WTC11 (cell line): Measurements from ENCODE around the gene PTPN9. TPM values are rescaled to one million over a fixed set of nuclear protein-coding genes. Genes with fewer than 3 reads are reported as not detected.

Source experiments
- ATAC-seq: fragments of 200-7000 bp; cut with Tn5 transposase; 2 replicates; pipeline ENCODE4 v1.10.0; 2021; ENCODE audit warnings: mild to moderate bottlenecking, moderate library complexity
- CTCF ChIA-PET: fragments of 300-600 bp; sonication (Branson Sonifier 250); formaldehyde crosslinking; loops from one replicate; lab custom pipeline; 2021; ENCODE audit warnings: antibody characterized with exemption; lab: Charles Lee
- POLR2A ChIA-PET: fragments of 350-600 bp; sonication (Branson Sonifier 250); formaldehyde crosslinking; loops from one replicate; lab custom pipeline; 2021; ENCODE audit warnings: antibody characterized with exemption; lab: Charles Lee
- DNase-seq: peaks from one replicate; pipeline ENCODE4 v3.0.0; 2021; ENCODE audit warnings: low spot score
- H3K27ac Mint-ChIP-seq: 2 replicates; pipeline ENCODE4 v1.8.0; 2021; ENCODE audit warnings: mixed read lengths
- H3K27me3 Mint-ChIP-seq: 2 replicates; pipeline ENCODE4 v1.8.0; 2021; ENCODE audit warnings: low read depth, mild to moderate bottlenecking, moderate library complexity, mixed read lengths
- H3K36me3 Mint-ChIP-seq: 2 replicates; pipeline ENCODE4 v1.8.0; 2021; ENCODE audit warnings: mixed read lengths
- H3K4me1 Mint-ChIP-seq: 2 replicates; pipeline ENCODE4 v1.8.0; 2022; ENCODE audit warnings: mixed read lengths
- H3K4me3 Mint-ChIP-seq: 2 replicates; pipeline ENCODE4 v1.8.0; 2021; ENCODE audit warnings: mild to moderate bottlenecking, moderate library complexity, mixed read lengths
- H3K9me3 Mint-ChIP-seq: 2 replicates; pipeline ENCODE4 v1.8.0; 2021; ENCODE audit warnings: mixed read lengths
- ATF1 ChIP-seq: sonication (generic); formaldehyde crosslinking; IDR thresholded peaks from 2 replicates; pipeline ENCODE4 v1.8.1; 2023; ENCODE audit warnings: mild to moderate bottlenecking, moderate library complexity, missing genetic modification reagents
- GRHL2 ChIP-seq: fragments of 250-450 bp; sonication (Bioruptor Pico); IDR thresholded peaks from 2 replicates; pipeline ENCODE4 v1.8.0; 2022; ENCODE audit warnings: mild to moderate bottlenecking, moderate library complexity; ENCODE audit not compliant: insufficient replicate concordance, severe bottlenecking
- IRF2 ChIP-seq: sonication (generic); formaldehyde crosslinking; IDR thresholded peaks from 2 replicates; pipeline ENCODE4 v1.8.0; 2022; ENCODE audit warnings: low read depth, missing genetic modification reagents, borderline replicate concordance
- ZNF121 ChIP-seq: sonication (generic); formaldehyde crosslinking; IDR thresholded peaks from 2 replicates; pipeline ENCODE4 v1.8.0; 2023; ENCODE audit warnings: missing genetic modification reagents
- ZNF317 ChIP-seq: sonication (generic); formaldehyde crosslinking; IDR thresholded peaks from 2 replicates; pipeline ENCODE4 v1.8.1; 2023; ENCODE audit warnings: low read depth, mild to moderate bottlenecking, moderate library complexity, missing genetic modification reagents, borderline replicate concordance
- total RNA-seq: library from RNA; stranded (reverse); gene quantifications from 3 replicates; pipeline ENCODE4 v1.2.3, GENCODE V29; 2021
- TF ChIP-seq, protein P1 (sequence below): sonication (generic); formaldehyde crosslinking; IDR thresholded peaks from 2 replicates; pipeline ENCODE4 v1.8.0; 2023; ENCODE audit warnings: missing genetic modification reagents, mild to moderate bottlenecking, borderline replicate concordance
- TF ChIP-seq, protein P2 (sequence below): fragments of 250-450 bp; sonication (Bioruptor Pico); IDR thresholded peaks from 2 replicates; pipeline ENCODE4 v1.9.0; 2021; ENCODE audit warnings: moderate library complexity, mild to moderate bottlenecking, inconsistent platforms, borderline replicate concordance
- TF ChIP-seq, protein P3 (sequence below): fragments of 250-450 bp; sonication (Bioruptor Pico); IDR thresholded peaks from 2 replicates; pipeline ENCODE4 v1.9.0; 2021; ENCODE audit warnings: mild to moderate bottlenecking
- TF ChIP-seq, protein P4 (sequence below): fragments of 250-450 bp; sonication (Bioruptor Pico); IDR thresholded peaks from 2 replicates; pipeline ENCODE4 v1.9.0; 2021; ENCODE audit warnings: mild to moderate bottlenecking, borderline replicate concordance
- TF ChIP-seq, protein P5 (sequence below): sonication (generic); formaldehyde crosslinking; IDR thresholded peaks from 2 replicates; pipeline ENCODE4 v1.8.0; 2023; ENCODE audit warnings: mild to moderate bottlenecking, missing genetic modification reagents

Gene PTPN9
- total RNA-seq, 1 experiment from 2014 or later, result 45.5 TPM

DNA sequence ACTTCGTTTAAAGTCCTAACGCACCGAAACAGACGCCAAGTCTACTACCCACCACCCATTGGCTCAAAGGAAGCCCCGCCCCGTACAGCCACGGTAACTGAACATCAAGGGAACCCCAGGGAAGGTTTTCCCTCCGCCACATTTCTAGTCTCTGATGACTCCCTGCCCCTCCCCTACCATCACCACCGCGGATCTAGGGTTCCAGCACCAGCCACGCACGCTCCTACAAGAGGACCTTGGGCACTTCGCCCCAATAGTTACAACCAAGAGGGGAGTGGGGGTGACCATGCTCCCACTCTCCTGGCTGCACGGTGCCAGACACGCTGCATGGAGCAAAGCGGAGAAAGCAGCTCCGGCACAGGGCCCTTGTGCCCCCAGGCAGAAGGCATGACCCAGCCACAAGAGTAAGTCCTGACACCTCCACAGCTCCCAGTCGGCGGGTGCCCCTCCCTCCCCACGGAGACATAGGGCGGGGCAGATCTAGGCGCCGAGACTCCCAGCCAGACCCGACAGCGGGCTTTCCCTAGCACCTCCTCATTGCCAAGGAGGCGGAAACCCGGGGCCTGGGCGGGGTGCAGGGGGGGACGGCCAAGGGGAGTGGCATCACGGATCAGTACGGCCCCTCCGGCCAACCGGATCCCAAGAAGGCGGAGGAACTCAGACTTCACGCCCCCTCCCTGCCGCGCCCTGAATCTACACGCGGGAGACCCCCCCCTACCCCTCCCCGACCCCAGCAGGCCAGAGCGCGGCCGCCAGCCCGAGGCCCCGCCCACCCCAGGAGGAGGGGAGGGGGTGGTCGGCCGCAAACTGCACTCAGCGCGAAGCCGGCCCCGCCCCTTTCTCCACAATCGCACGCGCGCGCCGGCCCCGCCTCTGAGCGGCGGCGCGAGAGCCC lies 128.6 kb downstream of the PTPN9 start (continued):
- TF ChIP-seq, protein P1, sequence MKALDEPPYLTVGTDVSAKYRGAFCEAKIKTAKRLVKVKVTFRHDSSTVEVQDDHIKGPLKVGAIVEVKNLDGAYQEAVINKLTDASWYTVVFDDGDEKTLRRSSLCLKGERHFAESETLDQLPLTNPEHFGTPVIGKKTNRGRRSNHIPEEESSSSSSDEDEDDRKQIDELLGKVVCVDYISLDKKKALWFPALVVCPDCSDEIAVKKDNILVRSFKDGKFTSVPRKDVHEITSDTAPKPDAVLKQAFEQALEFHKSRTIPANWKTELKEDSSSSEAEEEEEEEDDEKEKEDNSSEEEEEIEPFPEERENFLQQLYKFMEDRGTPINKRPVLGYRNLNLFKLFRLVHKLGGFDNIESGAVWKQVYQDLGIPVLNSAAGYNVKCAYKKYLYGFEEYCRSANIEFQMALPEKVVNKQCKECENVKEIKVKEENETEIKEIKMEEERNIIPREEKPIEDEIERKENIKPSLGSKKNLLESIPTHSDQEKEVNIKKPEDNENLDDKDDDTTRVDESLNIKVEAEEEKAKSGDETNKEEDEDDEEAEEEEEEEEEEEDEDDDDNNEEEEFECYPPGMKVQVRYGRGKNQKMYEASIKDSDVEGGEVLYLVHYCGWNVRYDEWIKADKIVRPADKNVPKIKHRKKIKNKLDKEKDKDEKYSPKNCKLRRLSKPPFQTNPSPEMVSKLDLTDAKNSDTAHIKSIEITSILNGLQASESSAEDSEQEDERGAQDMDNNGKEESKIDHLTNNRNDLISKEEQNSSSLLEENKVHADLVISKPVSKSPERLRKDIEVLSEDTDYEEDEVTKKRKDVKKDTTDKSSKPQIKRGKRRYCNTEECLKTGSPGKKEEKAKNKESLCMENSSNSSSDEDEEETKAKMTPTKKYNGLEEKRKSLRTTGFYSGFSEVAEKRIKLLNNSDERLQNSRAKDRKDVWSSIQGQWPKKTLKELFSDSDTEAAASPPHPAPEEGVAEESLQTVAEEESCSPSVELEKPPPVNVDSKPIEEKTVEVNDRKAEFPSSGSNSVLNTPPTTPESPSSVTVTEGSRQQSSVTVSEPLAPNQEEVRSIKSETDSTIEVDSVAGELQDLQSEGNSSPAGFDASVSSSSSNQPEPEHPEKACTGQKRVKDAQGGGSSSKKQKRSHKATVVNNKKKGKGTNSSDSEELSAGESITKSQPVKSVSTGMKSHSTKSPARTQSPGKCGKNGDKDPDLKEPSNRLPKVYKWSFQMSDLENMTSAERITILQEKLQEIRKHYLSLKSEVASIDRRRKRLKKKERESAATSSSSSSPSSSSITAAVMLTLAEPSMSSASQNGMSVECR (CRISPR knock-in tag), result peak; percentile 58; the same call in 1 of the 2 replicates
- TF ChIP-seq, protein P2, sequence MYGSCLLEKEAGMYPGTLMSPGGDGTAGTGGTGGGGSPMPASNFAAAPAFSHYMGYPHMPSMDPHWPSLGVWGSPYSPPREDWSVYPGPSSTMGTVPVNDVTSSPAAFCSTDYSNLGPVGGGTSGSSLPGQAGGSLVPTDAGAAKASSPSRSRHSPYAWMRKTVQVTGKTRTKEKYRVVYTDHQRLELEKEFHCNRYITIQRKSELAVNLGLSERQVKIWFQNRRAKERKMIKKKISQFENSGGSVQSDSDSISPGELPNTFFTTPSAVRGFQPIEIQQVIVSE, result no peak
- TF ChIP-seq, all 79 proteins: peak for 9

DNA sequence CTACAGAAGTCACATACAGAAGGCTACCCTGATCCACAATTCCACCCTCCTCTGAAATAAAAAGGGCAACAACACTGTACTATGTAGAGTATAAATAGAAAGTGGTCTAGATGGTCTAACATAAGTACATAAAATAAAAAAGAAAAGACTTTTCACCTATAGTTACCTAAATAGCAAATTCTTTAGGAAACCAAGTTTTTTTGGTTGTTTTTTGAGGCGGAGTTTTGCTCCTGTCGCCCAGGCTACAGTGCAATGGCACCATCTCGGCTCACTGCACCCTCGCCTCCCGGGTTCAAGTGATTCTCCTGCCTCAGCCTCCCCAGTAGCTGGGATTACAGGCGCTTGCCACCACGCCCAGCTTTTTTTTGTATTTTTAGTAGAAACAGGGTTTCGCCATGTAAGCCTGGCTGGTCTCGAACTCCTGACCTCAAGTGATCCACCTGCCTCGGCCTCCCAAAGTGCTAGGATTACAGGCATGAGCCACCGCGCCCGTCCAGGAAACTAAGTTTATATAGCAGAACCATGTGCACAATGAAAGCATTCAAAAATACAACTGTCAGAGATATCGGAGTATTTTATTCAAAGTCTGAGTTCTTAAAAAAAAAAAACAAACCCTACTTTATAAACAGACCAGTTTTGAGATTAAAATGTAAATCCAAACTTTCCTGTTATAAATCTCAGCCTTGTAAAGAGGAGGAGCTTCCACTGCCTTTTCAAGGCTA lies 129.4 kb downstream of the PTPN9 start:
- Mint-ChIP-seq H3K36me3 (peaks cover 3% of the 10 kb centered on the region; the same call in 1 of the 2 replicates), H3K4me3 (peak overlapping the region; percentile 95), H3K27me3 (no peaks in the 10 kb centered on the region), H3K27ac (peak overlapping the region; percentile 97), H3K9me3 (no peaks in the 10 kb centered on the region), H3K4me1 (peaks cover 18% of the 10 kb centered on the region)
- no peak for DNase-seq
- no peak for ATAC-seq
- POLR2A ChIA-PET, result interaction anchor here (0.6 to 6.0 kb wide), 3 partner anchors 15 to 190 kb away, joined by 6 to 76 read pairs (median 9); partner anchors contain the start of gene IMP3
- CTCF ChIA-PET, result interaction anchor here (0.9 to 2.6 kb wide), 3 partner anchors 61 to 237 kb away, joined by 4 to 31 read pairs (median 4); partner anchors contain the start of gene MAN2C1
- TF ChIP-seq ATF1 (no peak), GRHL2 (CRISPR knock-in tag) (no peak), ZNF121 (CRISPR knock-in tag) (no peak), ZNF317 (CRISPR knock-in tag) (no peak), IRF2 (no peak)
- TF ChIP-seq, protein P3, sequence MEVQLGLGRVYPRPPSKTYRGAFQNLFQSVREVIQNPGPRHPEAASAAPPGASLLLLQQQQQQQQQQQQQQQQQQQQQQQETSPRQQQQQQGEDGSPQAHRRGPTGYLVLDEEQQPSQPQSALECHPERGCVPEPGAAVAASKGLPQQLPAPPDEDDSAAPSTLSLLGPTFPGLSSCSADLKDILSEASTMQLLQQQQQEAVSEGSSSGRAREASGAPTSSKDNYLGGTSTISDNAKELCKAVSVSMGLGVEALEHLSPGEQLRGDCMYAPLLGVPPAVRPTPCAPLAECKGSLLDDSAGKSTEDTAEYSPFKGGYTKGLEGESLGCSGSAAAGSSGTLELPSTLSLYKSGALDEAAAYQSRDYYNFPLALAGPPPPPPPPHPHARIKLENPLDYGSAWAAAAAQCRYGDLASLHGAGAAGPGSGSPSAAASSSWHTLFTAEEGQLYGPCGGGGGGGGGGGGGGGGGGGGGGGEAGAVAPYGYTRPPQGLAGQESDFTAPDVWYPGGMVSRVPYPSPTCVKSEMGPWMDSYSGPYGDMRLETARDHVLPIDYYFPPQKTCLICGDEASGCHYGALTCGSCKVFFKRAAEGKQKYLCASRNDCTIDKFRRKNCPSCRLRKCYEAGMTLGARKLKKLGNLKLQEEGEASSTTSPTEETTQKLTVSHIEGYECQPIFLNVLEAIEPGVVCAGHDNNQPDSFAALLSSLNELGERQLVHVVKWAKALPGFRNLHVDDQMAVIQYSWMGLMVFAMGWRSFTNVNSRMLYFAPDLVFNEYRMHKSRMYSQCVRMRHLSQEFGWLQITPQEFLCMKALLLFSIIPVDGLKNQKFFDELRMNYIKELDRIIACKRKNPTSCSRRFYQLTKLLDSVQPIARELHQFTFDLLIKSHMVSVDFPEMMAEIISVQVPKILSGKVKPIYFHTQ, result no peak
- TF ChIP-seq, protein P4, sequence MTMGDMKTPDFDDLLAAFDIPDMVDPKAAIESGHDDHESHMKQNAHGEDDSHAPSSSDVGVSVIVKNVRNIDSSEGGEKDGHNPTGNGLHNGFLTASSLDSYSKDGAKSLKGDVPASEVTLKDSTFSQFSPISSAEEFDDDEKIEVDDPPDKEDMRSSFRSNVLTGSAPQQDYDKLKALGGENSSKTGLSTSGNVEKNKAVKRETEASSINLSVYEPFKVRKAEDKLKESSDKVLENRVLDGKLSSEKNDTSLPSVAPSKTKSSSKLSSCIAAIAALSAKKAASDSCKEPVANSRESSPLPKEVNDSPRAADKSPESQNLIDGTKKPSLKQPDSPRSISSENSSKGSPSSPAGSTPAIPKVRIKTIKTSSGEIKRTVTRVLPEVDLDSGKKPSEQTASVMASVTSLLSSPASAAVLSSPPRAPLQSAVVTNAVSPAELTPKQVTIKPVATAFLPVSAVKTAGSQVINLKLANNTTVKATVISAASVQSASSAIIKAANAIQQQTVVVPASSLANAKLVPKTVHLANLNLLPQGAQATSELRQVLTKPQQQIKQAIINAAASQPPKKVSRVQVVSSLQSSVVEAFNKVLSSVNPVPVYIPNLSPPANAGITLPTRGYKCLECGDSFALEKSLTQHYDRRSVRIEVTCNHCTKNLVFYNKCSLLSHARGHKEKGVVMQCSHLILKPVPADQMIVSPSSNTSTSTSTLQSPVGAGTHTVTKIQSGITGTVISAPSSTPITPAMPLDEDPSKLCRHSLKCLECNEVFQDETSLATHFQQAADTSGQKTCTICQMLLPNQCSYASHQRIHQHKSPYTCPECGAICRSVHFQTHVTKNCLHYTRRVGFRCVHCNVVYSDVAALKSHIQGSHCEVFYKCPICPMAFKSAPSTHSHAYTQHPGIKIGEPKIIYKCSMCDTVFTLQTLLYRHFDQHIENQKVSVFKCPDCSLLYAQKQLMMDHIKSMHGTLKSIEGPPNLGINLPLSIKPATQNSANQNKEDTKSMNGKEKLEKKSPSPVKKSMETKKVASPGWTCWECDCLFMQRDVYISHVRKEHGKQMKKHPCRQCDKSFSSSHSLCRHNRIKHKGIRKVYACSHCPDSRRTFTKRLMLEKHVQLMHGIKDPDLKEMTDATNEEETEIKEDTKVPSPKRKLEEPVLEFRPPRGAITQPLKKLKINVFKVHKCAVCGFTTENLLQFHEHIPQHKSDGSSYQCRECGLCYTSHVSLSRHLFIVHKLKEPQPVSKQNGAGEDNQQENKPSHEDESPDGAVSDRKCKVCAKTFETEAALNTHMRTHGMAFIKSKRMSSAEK (CRISPR knock-in tag), result no peak
- TF ChIP-seq, protein P5, sequence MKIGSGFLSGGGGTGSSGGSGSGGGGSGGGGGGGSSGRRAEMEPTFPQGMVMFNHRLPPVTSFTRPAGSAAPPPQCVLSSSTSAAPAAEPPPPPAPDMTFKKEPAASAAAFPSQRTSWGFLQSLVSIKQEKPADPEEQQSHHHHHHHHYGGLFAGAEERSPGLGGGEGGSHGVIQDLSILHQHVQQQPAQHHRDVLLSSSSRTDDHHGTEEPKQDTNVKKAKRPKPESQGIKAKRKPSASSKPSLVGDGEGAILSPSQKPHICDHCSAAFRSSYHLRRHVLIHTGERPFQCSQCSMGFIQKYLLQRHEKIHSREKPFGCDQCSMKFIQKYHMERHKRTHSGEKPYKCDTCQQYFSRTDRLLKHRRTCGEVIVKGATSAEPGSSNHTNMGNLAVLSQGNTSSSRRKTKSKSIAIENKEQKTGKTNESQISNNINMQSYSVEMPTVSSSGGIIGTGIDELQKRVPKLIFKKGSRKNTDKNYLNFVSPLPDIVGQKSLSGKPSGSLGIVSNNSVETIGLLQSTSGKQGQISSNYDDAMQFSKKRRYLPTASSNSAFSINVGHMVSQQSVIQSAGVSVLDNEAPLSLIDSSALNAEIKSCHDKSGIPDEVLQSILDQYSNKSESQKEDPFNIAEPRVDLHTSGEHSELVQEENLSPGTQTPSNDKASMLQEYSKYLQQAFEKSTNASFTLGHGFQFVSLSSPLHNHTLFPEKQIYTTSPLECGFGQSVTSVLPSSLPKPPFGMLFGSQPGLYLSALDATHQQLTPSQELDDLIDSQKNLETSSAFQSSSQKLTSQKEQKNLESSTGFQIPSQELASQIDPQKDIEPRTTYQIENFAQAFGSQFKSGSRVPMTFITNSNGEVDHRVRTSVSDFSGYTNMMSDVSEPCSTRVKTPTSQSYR, result no peak
- TF ChIP-seq, protein P1 (CRISPR knock-in tag), result no peak
